Measurements from ENCODE around the gene COQ2. TPM values are rescaled to one million over a fixed set of nuclear protein-coding genes. Genes with fewer than 3 reads are reported as not detected.

Gene COQ2
- total and polyA plus RNA-seq, 2 of the 13 experiments (the other 11 are each of a cell fraction or from before 2014, with no cell fraction given), result 10.1 to 17.3 TPM

- TF ChIP-seq AHR (CRISPR knock-in tag; IDR thresholded peaks at IDR 0.05), result no peak
- TF ChIP-seq ZFP1 (CRISPR knock-in tag; IDR thresholded peaks at IDR 0.05), result no peak
Observed at GRCh38 chr4:83305187-83305586, 20.6 kb upstream of the COQ2 start (continued).

- no peak for FAIRE-seq
- ChIA-PET POLR2A (no interaction called here), CTCF (ENCODE audit: low intra/inter-chr PET ratio, low total read pairs) (no interaction called here)
- Histone ChIP-seq H3K36me3 (replicated peaks in 1 of 2; ENCODE audit: control insufficient read depth in 1 of 2, insufficient read depth in 2 of 2, low read length in 2 of 2) (no peaks in the 10 kb centered on the region), H3K4me2 (ENCODE audit: low read depth, low read length) (no peak overlapping the region), H3K4me3 (replicated peaks in 1 of 3; ENCODE audit: insufficient read depth in 1 of 3, low read depth in 2 of 3, low read length in 3 of 3) (no peak overlapping the region), H3K79me2 (ENCODE audit: insufficient read depth, low read length) (no peaks in the 10 kb centered on the region), H4K20me1 (ENCODE audit: insufficient read depth, low read length) (no peaks in the 10 kb centered on the region), H3K9me3 (ENCODE audit: low read length) (no peaks in the 10 kb centered on the region), H3K4me1 (ENCODE audit: insufficient read depth, low read length) (no peaks in the 10 kb centered on the region), H3K27me3 (ENCODE audit: control insufficient read depth in 1 of 2, insufficient read depth in 2 of 2, low read length in 2 of 2) (no peaks in the 10 kb centered on the region; a peak in 1 of 5 replicates), H2AFZ (ENCODE audit: low read length) (no peak overlapping the region), H3K27ac (ENCODE audit: extremely low read length, insufficient read depth, low read length) (no peak overlapping the region), H3K9ac (ENCODE audit: insufficient read depth, low read depth, low read length) (no peak overlapping the region)
- 50% methylated on average over 3 of the region's 3 CpGs for WGBS (ENCODE audit: low lambda C conversion rate)
- intact Hi-C loops (cut with micrococcal nuclease; ENCODE audit: unreplicated experiment), result no loop called here
- TF ChIP-seq ZNF615 (CRISPR knock-in tag; IDR thresholded peaks at IDR 0.05; ENCODE audit: borderline replicate concordance) (no peak), PITX1 (CRISPR knock-in tag; IDR thresholded peaks at IDR 0.05) (no peak), ZNF431 (CRISPR knock-in tag; IDR thresholded peaks at IDR 0.05; ENCODE audit: borderline replicate concordance, low read depth) (no peak), MEIS2 (CRISPR knock-in tag; IDR thresholded peaks at IDR 0.05) (no peak), KMT2A (CRISPR knock-in tag; IDR thresholded peaks at IDR 0.05) (no peak), RFXANK (CRISPR knock-in tag; IDR thresholded peaks at IDR 0.05) (no peak), ZNF160 (CRISPR knock-in tag; IDR thresholded peaks at IDR 0.05) (no peak), MAFK (conservative IDR thresholded peaks at IDR 0.05 in 1 of 2, IDR thresholded peaks at IDR 0.05 in 1 of 2; ENCODE audit: low read length in 2 of 2) (0 out of 4 replicates have a peak, but pooled peaks of 1 of the 2 experiments have one; percentile 18), ZNF790 (CRISPR knock-in tag; IDR thresholded peaks at IDR 0.05; ENCODE audit: borderline replicate concordance) (no peak)
- BruUV-seq (replicated peaks), result no TSS peak
- no peak for DNase-seq (ENCODE audit: low spot score)
- in situ Hi-C loops (cut with HindIII; ENCODE audit: extremely low pct_ligation_motif_present, low pct_unique_long_range_greater_than_20kb), result no loop called here
- ATAC-seq, result no peak
Observed at GRCh38 chr4:83297548-83298260, 13.1 kb upstream of the COQ2 start.

Measured in HepG2 (cell line).